Measurements from ENCODE around the gene PET100.

DNA sequence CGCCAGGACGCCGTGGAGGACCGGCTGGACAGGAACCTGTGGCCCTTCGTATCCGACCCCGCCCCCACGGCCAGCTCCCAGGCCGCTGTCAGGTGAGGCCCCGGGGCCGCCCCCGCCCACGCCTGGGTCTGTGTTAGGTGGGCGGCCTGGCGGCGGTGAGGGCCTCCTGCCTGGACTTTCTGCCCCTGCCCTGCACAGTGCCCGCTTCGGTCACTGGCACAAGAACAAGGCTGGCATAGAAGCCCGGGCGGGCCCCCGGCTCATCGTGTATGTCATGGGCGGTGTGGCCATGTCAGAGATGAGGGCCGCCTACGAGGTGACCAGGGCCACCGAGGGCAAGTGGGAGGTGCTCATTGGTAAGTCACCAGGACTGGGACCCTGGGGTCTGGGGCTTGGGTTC is 17.6 kb downstream of the PET100 start:
- TF ChIP-seq, protein P1, sequence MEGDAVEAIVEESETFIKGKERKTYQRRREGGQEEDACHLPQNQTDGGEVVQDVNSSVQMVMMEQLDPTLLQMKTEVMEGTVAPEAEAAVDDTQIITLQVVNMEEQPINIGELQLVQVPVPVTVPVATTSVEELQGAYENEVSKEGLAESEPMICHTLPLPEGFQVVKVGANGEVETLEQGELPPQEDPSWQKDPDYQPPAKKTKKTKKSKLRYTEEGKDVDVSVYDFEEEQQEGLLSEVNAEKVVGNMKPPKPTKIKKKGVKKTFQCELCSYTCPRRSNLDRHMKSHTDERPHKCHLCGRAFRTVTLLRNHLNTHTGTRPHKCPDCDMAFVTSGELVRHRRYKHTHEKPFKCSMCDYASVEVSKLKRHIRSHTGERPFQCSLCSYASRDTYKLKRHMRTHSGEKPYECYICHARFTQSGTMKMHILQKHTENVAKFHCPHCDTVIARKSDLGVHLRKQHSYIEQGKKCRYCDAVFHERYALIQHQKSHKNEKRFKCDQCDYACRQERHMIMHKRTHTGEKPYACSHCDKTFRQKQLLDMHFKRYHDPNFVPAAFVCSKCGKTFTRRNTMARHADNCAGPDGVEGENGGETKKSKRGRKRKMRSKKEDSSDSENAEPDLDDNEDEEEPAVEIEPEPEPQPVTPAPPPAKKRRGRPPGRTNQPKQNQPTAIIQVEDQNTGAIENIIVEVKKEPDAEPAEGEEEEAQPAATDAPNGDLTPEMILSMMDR (IDR thresholded peaks at IDR 0.05) = no peak
- no peak for TF ChIP-seq POLR2A (IDR thresholded peaks at IDR 0.05)

All from heart left ventricle (tissue), 13 donors.